B cell (primary cell): ENCODE results near the gene NACAD. TPM values are rescaled to one million over a fixed set of nuclear protein-coding genes. Genes with fewer than 3 reads are reported as not detected.

ENCODE experiments used
- ATAC-seq: fragments of 200-7000 bp; cut with Tn5 transposase; one replicate; pipeline ENCODE4 v1.10.0; 2021; ENCODE audit warnings: low read depth, mild to moderate bottlenecking, moderate number of reproducible peaks, moderate library complexity
- CTCF ChIA-PET: fragments of 350-600 bp; sonication (Branson Sonifier 250); formaldehyde crosslinking; loops from one replicate; lab custom pipeline; 2021; ENCODE audit warnings: antibody characterized with exemption, inconsistent platforms; lab: Charles Lee
- POLR2A ChIA-PET: fragments of 350-600 bp; sonication (Branson Sonifier 250); formaldehyde crosslinking; loops from one replicate; lab custom pipeline; 2021; ENCODE audit warnings: antibody characterized with exemption; lab: Charles Lee
- DNase-seq: peaks from one replicate; pipeline ENCODE4 v3.0.0; 2013
- H2AFZ ChIP-seq: 2 replicates; pipeline ENCODE4 v1.6.1; 2012; ENCODE audit warnings: mild to moderate bottlenecking, low read depth, low read length; ENCODE audit not compliant: insufficient read depth, poor library complexity, severe bottlenecking
- H3K27ac ChIP-seq, 2 donors: 1 replicate in 1 of 2; 2 replicates in 1 of 2; pipeline ENCODE4 v1.5.1; 2012 to 2013; ENCODE audit warnings: low read length in 2 of 2, mild to moderate bottlenecking in 2 of 2, moderate library complexity in 1 of 2
- H3K27me3 ChIP-seq, 4 experiments: fragments of 200-600 bp in 1 of 4; sonication (generic) in 1 of 4; replicated peaks in 1 of 4; 1 replicate in 2 of 4; 2 replicates in 2 of 4; pipeline versions ENCODE4 v1.6.1 to v1.7.0; 2013 to 2016; ENCODE audit warnings: low read length in 3 of 4, mild to moderate bottlenecking in 2 of 4, mixed read lengths in 1 of 4, moderate library complexity in 1 of 4; ENCODE audit not compliant: insufficient read depth in 4 of 4, control insufficient read depth in 3 of 4; ENCODE audit errors: control extremely low read depth in 1 of 4
- H3K36me3 ChIP-seq, 2 experiments: replicated peaks in 1 of 2; 1 replicate in 1 of 2; 2 replicates in 1 of 2; pipeline versions ENCODE4 v1.6.1 to v1.7.1; 2013; ENCODE audit warnings: low read length in 1 of 2; ENCODE audit not compliant: insufficient read depth in 2 of 2, control insufficient read depth in 1 of 2; ENCODE audit errors: control extremely low read depth in 1 of 2, extremely low read depth in 1 of 2
- H3K4me1 ChIP-seq, 2 donors: fragments of 200-600 bp in 1 of 2; sonication (generic) in 1 of 2; 1 replicate in 1 of 2; 2 replicates in 1 of 2; pipeline versions ENCODE4 v1.5.1 to v1.6.1; 2013 to 2017; ENCODE audit warnings: low read length in 2 of 2; ENCODE audit not compliant: control insufficient read depth in 2 of 2, insufficient read depth in 2 of 2
- H3K4me2 ChIP-seq: replicated peaks from 2 replicates; pipeline ENCODE3; 2012; ENCODE audit warnings: mild to moderate bottlenecking, low read depth, low read length; ENCODE audit not compliant: poor library complexity, severe bottlenecking
- H3K4me3 ChIP-seq, 5 experiments: fragments of 200-600 bp in 1 of 5; sonication (generic) in 1 of 5; 1 replicate in 3 of 5; 2 replicates in 2 of 5; pipeline versions ENCODE4 v1.5.1 to v1.7.0; 2011 to 2016; ENCODE audit warnings: low read length in 4 of 5, mild to moderate bottlenecking in 4 of 5, low read depth in 2 of 5, control low read depth in 1 of 5, moderate library complexity in 1 of 5; ENCODE audit not compliant: insufficient read depth in 1 of 5; ENCODE audit errors: control extremely low read depth in 1 of 5, extremely low read depth in 1 of 5
- H3K79me2 ChIP-seq: fragments of 200-600 bp; sonication (generic); one replicate; pipeline ENCODE4 v1.6.0; 2016; ENCODE audit warnings: low read length; ENCODE audit not compliant: control insufficient read depth, insufficient read depth
- H3K9ac ChIP-seq: fragments of 200-600 bp; sonication (generic); 2 replicates; pipeline ENCODE4 v1.6.1; 2017; ENCODE audit warnings: mild to moderate bottlenecking, low read length, moderate library complexity
- H3K9me3 ChIP-seq, 3 donors: one replicate each; pipeline versions ENCODE4 v1.6.1 to v1.7.1; 2013; ENCODE audit warnings: low read length in 2 of 3; ENCODE audit not compliant: control insufficient read depth in 2 of 3, insufficient read depth in 1 of 3; ENCODE audit errors: control extremely low read depth in 1 of 3
- H4K20me1 ChIP-seq: 2 replicates; pipeline ENCODE4 v1.6.0; 2012; ENCODE audit warnings: mild to moderate bottlenecking, low read length; ENCODE audit not compliant: insufficient read depth, control insufficient read depth, poor library complexity, severe bottlenecking
- H3K27ac Mint-ChIP-seq: one replicate; pipeline ENCODE4 v1.8.0; 2021; ENCODE audit warnings: mixed read lengths
- H3K27me3 Mint-ChIP-seq: one replicate; pipeline ENCODE4 v1.8.0; 2021; ENCODE audit warnings: mixed read lengths
- H3K4me1 Mint-ChIP-seq: one replicate; pipeline ENCODE4 v1.8.0; 2021; ENCODE audit warnings: mixed read lengths
- H3K4me3 Mint-ChIP-seq: one replicate; pipeline ENCODE4 v1.8.0; 2021; ENCODE audit warnings: mixed read lengths
- H3K9me3 Mint-ChIP-seq: one replicate; pipeline ENCODE4 v1.8.0; 2022; ENCODE audit warnings: mixed read lengths; ENCODE audit not compliant: insufficient read depth
- EZH2 ChIP-seq: IDR thresholded peaks from 2 replicates; pipeline ENCODE4 v1.6.1; 2012; ENCODE audit warnings: borderline replicate concordance, low read depth, mild to moderate bottlenecking, moderate library complexity, low read length; ENCODE audit not compliant: insufficient read depth, poor library complexity, severe bottlenecking
- WGBS: methylation state at CpG from one replicate; pipeline ENCODE4 v1.1.5; 2013; ENCODE audit warnings: missing lambda C conversion rate; ENCODE audit not compliant: insufficient coverage; 5-methylcytosine and 5-hydroxymethylcytosine counted together
- intact Hi-C: fragments of 100-400 bp; cut with micrococcal nuclease; formaldehyde crosslinking; loops from one replicate; pipeline ENCODE4 v1.10.0; 2022
- polyA plus RNA-seq: library from polyadenylated mRNA; depleted of rRNA; stranded (reverse); fragments of >200 nt; gene quantifications from 2 replicates; pipeline ENCODE4 v1.2.3, GENCODE V29; 2012
- total RNA-seq, 2 donors: library from RNA; stranded (reverse); fragments of 120-200 nt in 1 of 2; gene quantifications; 1 replicate in 1 of 2; 2 replicates in 1 of 2; pipeline versions ENCODE4 v1.2.3 to v1.2.4, GENCODE V29; 2013 to 2022
- TF ChIP-seq, protein P1 (sequence below): fragments of 200-600 bp; IDR thresholded peaks from one replicate; pipeline ENCODE4 v1.8.0; 2022; ENCODE audit warnings: antibody characterized with exemption, mild to moderate bottlenecking

NACAD gene
- total and polyA plus RNA-seq, 2 donors (not counting 1 experiment from before 2014, with no cell fraction given): 0.04 to 0.49 TPM

DNA sequence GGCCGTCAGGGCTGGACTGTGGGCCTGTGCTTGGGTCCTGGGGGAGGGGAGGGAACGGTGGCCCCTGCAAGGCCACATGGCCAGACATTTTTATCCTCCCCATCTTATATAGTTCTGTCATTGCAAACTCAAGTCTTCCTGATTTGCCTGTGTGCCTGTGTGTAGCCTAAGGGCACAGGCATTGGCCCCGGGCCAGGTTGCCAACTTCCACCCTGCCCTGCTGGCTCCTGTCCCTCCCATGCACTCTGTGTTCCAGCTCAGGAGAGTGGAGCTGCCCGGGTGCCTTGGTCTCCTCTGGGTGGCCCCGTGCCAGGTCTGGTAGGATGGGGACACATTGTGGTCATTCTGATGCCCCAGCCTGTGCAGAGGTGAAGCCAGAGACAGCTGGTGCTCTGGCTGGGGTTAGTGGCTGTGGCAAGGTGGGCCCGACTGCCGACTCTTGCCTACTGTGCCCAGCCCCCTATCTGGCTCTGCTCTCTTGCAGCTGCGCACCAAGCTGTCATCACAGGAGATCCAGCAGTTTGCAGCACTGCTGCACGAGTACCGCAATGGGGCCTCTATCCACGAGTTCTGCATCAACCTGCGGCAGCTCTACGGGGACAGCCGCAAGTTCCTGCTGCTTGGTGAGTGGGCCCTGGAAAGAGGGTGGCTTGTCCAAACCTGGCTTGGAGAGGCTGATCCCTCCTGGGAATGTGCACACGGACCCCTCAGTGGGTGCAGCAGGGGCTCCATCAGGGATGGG, 14.8 kb downstream of the NACAD start:
- no peaks in the 10 kb centered on the region for H3K27me3 Mint-ChIP-seq
- ChIA-PET CTCF (no interaction called here), POLR2A (no interaction called here)
- no peaks in the 10 kb centered on the region for H3K4me1 ChIP-seq
- H3K36me3 ChIP-seq: peaks cover 0 to 79% of the 10 kb centered on the region in 2 experiments
- TF ChIP-seq EZH2: no peak
- TF ChIP-seq, protein P1, sequence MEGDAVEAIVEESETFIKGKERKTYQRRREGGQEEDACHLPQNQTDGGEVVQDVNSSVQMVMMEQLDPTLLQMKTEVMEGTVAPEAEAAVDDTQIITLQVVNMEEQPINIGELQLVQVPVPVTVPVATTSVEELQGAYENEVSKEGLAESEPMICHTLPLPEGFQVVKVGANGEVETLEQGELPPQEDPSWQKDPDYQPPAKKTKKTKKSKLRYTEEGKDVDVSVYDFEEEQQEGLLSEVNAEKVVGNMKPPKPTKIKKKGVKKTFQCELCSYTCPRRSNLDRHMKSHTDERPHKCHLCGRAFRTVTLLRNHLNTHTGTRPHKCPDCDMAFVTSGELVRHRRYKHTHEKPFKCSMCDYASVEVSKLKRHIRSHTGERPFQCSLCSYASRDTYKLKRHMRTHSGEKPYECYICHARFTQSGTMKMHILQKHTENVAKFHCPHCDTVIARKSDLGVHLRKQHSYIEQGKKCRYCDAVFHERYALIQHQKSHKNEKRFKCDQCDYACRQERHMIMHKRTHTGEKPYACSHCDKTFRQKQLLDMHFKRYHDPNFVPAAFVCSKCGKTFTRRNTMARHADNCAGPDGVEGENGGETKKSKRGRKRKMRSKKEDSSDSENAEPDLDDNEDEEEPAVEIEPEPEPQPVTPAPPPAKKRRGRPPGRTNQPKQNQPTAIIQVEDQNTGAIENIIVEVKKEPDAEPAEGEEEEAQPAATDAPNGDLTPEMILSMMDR: no peak
- H4K20me1 ChIP-seq: peaks cover 94% of the 10 kb centered on the region
- no peak overlapping the region for H3K9ac ChIP-seq
- H2AFZ ChIP-seq: no peak overlapping the region
- no peak for DNase-seq
- intact Hi-C loops: no loop called here
- peaks cover 19% of the 10 kb centered on the region for H3K79me2 ChIP-seq
- no peaks in the 10 kb centered on the region for H3K4me1 Mint-ChIP-seq
- no peak overlapping the region for H3K27ac Mint-ChIP-seq
- WGBS: 97% methylated on average over 13 of the region's 15 CpGs
- no peak overlapping the region for H3K4me3 ChIP-seq
- no peak overlapping the region for H3K4me2 ChIP-seq
- H3K9me3 ChIP-seq: no peaks in the 10 kb centered on the region
- no peak for ATAC-seq
- no peak overlapping the region for H3K4me3 Mint-ChIP-seq
- no peaks in the 10 kb centered on the region for H3K27me3 ChIP-seq
- no peaks in the 10 kb centered on the region for H3K9me3 Mint-ChIP-seq
- H3K27ac ChIP-seq: no peak overlapping the region

DNA sequence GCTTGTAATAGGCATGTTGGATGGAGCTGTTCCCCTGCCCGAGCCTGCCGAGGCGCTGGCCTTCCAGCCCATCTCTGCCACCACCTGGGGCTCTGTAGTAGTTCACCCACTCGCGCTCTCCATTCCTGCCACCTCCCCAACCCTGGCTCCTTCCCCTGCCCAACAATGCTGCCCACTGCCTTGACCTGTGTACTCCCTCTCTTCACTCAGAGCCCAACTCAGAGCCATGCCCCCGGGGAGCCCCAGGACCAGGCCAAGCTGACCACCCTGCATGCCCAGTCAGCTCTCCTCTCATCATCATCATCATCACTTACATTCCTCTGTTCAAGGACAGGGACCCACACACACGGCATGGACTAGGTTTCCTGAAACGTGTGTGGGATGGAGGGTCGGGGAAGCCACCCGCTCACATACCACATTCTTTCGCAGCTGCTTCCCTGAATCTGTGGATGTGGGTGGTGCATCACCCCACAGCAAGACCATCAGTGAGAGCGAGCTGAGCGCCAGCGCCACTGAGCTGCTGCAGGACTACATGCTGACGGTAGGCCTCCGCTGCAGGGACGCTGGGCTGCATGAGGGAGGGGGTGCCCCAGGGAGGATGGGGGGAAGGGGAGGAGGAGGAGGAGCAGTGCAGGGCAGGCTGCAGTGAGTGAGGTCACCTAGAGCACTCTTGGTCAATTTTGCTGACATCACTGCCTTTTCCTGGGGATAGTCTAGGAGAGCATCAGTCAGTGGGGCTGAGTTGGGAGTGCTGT, 15.6 kb downstream of the NACAD start:
- Mint-ChIP-seq H3K9me3 (no peaks in the 10 kb centered on the region), H3K4me1 (peaks cover 4% of the 10 kb centered on the region), H3K4me3 (no peak overlapping the region), H3K27ac (peak overlapping the region; percentile 37), H3K27me3 (no peaks in the 10 kb centered on the region)
- POLR2A ChIA-PET: no interaction called here
- CTCF ChIA-PET: interaction anchor here (1.2 kb wide), 1 partner anchor 100 kb away, joined by 4 read pairs; no protein-coding TSS in a partner anchor
- Histone ChIP-seq H3K27ac (no peak overlapping the region), H2AFZ (no peak overlapping the region), H3K4me3 (no peak overlapping the region), H3K4me1 (peaks cover 3 to 4% of the 10 kb centered on the region in 2 donors), H3K27me3 (no peaks in the 10 kb centered on the region), H3K36me3 (peaks cover 0 to 87% of the 10 kb centered on the region in 2 experiments), H3K79me2 (peaks cover 24% of the 10 kb centered on the region), H4K20me1 (peaks cover 98% of the 10 kb centered on the region), H3K9me3 (no peaks in the 10 kb centered on the region), H3K9ac (no peak overlapping the region), H3K4me2 (no peak overlapping the region)
- no peak for ATAC-seq
- DNase-seq: no peak
- intact Hi-C loops: no loop called here
- 97% methylated on average over 14 of the region's 17 CpGs for WGBS
- TF ChIP-seq, protein P1: no peak
- TF ChIP-seq EZH2: no peak
